Stimulated activated CD4-positive, alpha-beta T cell treated with anti-CD3 and anti-CD28 coated beads, TNF-alpha, amount 100 ng/mL, for 4 hours (primary cell): ENCODE measurements around the gene BUD31.
A peak's percentile ranks its signal among the peaks of the same experiment; 100 is the strongest.
"Not testable (repeated sequence)": the region's sequence is repeated elsewhere in the genome, so short reads cannot be mapped to it uniquely, and the experiment has no call there.

ENCODE experiments used
- DNase-seq, 3 experiments: peaks; one replicate each; pipeline ENCODE4 v3.0.0-alpha.2; 2020; ENCODE audit warnings: low read depth in 3 of 3

The BUD31 gene

DNA sequence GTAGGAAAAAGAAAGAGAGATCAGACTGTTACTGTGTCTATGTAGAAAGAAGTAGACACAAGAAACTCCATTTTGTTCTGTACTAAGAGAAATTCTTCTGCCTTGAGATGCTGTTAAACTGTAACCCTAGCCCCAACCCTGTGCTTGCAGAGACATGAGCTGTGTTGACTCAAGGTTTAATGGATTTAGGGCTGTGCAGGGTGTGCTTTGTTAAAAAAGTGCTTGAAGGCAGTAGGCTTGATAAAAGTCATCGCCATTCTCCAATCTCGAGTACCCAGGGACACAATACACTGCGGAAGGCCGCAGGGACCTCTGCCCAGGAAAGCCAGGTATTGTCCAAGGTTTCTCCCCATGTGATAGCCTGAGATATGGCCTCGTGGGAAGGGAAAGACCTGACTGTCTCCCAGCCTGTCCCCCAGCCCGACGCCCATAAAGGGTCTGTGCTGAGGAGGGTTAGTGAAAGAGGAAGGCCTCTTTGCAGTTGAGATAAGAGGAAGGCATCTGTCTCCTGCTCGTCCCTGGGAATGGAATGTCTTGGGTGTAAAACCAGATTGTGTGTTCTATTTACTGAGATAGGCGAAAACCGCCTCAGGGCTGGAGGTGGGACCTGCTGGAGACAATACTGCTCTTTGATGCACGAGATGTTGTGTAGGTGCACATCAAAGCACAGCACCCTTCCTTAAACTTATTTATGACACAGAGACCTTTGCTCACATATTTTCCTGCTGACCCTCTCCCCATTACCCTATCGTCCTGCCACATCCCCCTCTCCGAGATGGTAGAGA lies 23.2 kb downstream of the BUD31 start:
- not testable (repeated sequence) for DNase-seq

DNA sequence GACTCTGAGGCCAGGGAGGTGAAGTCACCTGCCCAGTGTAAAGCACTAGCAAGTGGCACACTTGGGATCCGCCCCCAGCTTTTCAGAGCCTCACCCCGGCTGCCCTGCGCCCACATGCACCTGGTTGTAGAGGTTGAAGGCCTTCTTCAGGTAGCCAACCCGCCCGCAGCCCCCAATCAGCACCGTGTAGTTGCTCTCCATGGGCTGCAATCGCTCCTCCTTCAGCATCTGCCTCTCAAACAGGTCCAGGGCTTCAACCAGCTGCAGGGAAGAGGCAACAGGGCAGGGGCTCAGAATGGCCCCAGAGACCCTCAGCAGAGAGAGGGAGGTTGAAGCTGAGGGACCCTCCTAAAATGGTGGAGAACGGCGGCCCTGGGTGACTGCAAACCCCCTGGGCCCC lies 24.4 kb downstream of the BUD31 start:
- DNase-seq, result no peak

DNA sequence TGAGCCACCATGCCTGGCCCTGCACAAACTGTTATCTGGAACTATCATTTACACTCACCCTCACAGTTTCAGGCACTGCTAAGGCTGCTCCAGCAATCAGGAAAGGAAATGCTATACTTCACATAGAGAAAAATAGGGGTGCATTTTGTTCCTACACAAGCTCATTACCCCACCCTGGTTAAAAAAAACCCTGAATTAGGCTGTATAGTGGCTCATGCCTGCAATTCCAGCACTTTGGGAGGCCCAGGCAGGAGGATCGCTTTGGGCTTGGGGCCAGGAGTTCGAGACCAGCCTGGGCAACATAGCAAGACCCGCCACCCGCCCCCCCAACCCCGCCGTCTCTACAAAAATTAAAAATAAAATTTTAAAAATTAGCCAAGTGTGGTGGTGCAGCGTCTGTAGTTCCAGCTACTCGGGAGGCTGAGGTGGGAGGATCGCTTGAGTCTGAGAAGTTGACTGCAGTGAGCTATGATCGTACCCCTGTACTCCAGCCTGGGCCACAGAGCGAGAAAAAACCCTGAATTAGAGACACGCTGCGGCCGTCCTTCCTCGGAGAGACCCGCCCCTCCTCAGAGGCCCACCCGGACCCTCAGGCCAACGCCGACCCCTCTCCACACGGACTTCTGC lies 29.3 kb downstream of the BUD31 start:
- DNase-seq, result no peak

DNA sequence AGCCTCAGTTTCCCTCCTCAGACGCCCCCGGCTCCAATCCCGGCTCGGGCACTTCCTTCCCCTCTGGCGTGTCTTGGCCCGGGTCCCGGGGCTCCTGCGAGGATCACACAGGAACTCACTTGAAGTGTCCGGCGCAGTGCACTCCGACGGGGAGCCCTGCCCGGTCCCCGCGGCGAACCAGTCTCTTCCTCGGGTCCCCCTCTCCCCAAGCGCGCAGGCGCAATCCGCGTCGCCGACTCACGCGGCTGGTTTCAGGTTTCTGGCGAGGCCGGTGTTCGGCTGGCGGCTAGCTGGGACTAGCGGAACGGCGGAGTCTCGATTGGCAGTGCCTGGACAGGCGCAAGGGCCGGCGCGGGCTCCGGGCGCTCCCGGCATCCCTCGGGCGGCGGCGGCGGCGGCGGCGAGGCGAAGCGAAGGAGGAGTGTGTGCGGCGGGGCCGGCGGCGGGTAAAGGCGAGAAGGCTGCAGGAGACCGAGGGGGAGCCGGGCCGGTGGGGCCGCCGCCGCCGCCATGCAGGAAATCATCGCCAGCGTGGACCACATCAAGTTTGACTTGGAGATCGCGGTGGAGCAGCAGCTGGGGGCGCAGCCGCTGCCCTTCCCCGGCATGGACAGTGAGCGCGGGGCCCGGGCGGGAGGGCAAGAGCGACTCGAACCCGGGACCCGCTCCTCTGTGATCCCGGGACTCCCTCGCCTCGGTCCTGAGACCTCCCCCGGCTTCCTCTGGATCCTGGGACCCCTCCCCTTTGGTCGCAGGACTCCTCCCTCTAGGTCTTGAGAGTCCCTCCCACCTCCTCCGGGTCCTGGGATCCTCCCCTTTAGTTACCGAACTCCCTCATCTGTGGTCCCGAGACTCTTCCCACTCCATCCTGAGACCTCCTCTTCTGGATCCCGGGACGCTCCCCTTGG lies 30.1 kb downstream of the BUD31 start, which contains the start of the genes CPSF4 and PTCD1:
CPSF4 (plus strand) TSS at position 371 of the 908 bp plus-strand sequence; CDS start at position 511, 140 bp downstream.
PTCD1 (minus strand) TSS at position 226 of the 908 bp plus-strand sequence. CDS start 3,556 bp downstream, outside the sequence.
- DNase-seq, result peak; percentile 83 to 89 (median 84)

DNA sequence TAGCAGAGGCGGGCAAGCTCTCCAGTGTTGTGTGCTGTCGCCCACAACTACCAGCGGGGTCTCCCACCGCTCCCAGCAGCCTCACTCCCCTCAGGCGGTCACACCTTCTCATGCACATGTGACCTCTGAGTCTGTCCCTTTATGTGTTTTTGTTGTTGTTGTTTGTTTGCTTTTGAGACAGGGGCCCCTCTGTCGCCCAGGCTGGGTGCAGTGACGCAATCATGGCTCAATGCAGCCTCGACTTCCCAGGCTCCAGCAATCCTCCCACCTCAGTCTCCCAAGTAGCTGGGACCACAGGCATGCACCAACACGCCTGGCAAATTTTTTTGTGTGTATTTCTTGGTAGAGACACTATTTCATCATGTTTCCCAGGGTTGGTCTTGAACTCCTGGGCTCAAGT lies 31.4 kb downstream of the BUD31 start:
- no peak for DNase-seq

DNA sequence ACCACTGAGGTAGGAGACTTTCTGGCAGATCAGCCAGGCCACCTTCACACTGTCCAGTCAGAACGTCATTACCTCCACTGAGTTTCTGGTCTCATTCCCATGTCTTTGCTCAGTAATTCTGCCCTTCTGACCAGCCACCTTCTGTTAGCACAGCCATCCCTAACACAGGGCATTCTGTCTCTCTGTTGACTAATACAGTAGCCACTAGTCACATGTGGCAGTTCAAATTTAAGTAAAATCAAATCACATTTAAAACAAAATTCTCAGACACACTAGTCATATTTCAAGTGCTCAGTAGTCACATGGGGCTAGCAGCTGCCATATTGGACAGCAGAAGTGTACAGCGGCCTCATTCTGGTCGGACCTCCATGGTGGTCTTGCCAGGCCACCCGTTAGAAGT lies 37.3 kb downstream of the BUD31 start:
- no peak for DNase-seq

DNA sequence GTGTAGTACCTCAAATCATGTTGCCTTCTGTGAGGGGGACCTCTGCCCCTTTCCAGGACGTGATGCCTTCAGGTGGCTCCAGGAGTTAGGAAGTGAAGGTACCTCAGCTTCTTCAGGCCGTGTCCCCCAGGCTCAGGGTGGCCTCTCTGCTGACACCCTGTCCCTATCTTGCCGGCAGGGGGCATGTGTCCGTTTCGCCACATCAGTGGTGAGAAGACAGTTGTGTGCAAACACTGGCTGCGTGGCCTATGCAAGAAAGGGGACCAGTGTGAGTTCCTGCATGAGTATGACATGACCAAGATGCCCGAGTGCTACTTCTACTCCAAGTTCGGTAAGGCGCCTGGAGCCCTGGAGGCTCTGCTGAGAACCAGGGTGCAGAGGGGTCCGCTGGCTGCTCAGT lies 39.2 kb downstream of the BUD31 start:
- DNase-seq, result no peak

DNA sequence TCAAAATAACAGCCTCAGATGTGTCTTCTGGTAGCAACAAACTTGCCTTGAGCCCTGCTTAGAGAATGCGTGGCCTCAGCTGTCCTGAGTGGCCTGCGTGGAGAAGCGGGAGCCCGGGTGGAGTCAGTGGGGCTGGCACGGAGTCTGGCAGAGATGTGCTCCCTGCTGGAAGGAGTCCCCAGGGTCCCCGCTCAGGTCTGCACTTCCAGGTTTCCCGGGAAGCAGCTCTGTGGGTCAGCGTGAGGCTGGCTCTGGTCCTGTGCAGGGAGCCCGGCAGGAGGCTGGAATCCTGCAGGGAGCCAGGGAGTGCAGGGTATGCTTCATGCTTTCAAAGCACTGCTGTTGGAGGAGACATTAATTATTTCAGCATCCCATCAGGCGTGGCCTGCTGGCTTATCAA lies 40.1 kb downstream of the BUD31 start:
- DNase-seq, result no peak

DNA sequence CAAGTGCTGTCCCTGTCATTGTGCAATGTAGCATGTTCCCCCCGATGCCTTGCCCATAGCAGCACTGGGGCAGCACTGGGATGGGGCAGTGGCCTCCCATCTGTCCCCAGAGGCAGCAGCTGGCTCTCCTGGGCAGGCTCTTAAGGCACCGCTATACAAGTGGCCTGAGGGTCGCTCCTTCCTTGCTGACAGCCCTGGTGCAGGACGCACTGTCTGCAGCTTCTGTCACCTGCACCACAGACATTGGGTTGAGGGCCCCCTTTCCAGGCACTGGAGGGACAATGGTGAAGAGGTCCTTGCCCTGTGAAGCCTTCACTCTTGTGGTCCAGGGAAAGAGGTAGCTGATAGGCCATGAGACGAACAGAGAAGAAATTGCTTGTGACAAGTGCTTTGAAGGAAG lies 40.6 kb downstream of the BUD31 start:
- DNase-seq, result no peak

DNA sequence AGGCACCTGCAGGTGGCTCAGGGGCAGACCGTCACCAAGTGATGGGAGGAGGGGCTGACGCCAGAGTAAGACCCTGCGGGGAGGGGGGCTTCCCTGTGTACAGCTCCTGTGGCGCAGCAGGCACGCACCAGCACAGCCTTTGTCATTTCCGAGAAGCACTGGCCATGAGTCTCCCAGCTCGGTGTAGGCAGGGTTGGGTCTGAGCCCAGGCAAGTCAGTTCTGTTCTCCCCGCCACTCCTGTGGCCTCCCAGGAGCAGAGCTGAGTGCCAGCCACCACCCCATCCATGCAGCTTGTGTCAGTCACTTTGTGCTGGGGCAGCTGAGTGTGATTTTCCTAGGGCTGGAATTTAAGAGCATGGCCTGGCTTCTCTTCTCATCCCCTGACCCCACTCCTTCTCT lies 43.2 kb downstream of the BUD31 start:
- no peak for DNase-seq

DNA sequence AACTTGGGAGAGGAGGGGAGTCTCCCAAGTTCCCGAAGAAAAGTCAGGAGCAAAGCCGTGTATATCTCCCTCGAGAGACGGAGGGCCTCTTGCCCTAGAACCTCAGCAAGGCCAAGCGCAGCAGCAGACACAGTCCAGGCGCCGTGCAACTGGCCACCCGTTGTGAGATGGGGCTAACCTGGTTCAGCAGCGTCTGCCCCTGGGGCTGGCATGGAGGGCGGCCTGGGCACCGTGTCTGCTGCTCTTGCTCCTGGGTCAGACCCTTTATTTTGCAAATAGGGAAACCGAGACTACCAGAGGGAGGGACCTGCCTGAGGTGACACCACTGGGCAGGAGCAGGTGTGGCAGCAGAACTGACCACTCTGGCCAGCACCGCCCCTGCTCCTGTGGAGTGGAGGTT lies 43.8 kb downstream of the BUD31 start:
- DNase-seq, result no peak

DNA sequence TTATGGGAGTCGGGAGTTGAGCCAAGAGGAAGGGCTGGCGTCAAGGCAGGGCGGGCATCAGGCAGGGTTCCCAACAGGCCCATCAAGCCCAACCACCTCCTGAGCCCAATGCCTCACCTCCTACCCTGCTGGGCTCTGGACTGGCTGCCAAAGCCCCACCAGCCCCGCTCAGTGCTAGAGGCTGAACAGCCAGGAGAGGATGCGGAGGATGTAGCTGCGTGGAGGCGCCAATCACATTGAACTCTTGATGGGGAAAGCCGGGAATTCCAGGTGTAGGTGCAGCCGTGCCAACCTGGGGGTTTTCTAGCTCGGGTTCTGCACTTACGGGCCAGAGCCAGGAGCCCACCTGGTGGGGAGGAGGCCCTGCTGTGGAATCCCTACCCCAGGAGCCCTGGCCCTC lies 44.3 kb downstream of the BUD31 start:
- DNase-seq, result no peak

DNA sequence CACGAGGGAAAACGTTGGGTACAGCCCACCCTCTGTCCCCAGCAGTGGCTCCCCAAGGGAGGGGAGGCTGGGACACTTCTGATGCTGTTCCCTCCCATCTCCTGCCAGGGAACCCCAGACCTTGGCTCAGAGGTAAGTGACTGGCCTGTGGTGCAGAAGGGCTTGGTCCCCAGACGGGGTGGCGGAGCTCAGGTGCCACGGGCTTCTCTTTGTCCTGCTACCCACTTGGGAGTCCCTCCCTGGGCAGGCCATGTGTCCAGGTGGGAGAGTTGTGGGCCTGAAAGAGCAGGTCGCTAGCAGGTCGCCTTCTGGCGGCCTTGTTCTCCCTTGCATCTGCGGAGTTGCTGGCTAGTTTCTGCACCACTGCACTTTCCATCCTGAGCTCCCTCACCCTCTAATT lies 47.1 kb downstream of the BUD31 start:
- DNase-seq, result no peak

DNA sequence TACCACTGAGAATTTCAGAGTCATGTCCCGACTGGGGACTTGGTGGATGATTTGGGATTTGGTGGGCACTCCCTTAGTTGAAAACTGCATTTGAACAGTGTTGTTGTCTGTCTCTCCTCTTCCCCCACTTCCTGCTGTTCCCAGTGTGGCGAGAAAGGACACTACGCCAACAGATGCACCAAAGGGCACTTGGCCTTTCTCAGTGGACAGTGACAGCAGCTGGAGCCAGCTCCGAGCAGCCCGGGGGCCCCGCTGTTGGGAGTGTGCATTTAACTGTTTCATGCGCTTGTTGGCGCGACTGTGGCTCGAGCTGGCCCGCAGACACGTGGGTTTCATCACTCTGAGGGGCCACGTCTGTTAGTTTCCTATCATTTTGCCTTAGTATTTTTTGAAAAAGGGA lies 47.5 kb downstream of the BUD31 start:
- no peak for DNase-seq

DNA sequence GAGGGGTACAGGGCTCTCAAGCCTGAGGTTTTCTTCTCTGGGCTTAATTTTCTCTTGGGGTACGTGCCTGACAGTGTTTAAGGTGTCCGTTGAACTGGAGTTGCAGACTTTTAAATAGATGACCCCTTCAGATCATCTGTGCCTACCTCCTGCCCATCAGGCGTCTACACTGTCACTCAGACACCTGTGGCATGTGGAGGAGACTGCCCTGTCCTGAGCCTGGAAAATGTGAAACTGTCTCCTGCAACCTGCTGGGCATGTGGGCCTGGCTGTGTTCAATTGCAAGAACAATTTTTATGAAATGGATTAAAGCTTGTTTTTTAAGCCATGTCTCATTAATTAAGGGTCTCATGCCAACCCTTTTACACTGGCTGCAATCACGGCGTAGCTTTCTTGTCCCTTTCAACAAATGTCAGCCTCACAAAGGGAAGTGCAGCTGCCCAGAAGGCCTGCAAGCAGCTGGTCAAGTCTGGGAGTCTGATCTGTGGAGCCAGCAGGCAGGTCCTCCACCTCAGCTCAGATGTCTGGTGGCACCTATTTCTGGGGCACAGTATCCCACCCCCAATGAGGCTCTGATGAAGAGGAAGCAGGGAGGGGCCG lies 48.4 kb downstream of the BUD31 start:
- no peak for DNase-seq

DNA sequence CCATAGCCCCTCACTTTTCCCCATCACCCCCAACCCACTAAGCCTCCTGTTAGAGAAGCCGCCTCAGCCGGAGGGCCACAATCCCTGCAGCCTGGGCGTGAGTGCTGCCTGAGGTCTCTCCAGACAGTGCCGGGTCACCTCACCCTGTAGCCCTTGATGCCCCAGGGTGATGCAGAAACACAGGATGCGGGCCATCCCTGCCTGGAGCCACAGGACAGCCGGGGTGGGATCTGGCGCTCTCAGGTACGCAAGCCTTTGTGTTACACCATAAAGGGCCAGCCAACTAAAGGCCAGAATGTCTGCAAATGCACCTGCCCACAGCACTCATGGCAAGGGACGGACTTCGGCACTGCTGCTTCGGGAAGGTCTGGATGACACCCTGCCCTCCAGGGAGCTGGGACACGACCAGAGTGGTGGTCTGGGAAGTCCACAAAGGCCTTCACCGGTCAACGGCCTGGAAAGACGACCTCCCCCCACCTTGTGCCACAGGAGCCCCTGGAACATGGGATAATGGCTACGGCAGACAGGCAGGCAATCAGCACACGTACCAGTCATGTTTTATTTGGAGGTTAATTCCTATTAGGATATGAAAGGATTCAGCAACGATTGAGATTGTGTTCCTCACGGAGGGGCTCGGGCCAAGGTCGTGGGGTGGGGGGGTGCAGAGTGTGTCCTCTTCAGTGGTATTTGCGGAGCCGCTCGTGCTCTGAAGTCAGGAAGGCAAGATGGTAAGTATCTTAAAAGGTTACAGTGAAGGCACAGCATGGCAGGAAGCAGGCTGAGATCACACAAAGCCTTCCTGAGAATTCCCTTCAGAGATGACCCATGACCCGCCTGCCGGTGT lies 49.1 kb downstream of the BUD31 start:
- DNase-seq, result no peak

DNA sequence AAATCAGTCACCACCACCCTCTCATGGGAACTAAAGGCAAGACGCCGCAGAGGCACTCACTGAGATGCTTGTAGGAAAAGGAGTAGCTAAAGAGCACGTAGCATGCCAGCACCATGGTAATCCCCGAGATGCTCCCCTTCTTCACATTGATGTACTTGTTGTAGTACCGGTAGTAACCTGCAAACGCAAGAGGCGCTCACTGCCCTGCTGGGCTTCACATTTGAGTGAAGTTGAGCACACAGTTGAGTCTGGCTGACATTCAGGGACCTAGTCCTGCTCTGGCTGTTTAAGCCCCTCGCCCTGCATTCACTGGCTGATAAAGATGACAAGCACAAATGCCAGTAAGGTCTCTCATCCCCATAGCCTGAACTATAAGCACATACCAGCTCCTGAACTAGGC lies 50.3 kb downstream of the BUD31 start:
- no peak for DNase-seq

DNA sequence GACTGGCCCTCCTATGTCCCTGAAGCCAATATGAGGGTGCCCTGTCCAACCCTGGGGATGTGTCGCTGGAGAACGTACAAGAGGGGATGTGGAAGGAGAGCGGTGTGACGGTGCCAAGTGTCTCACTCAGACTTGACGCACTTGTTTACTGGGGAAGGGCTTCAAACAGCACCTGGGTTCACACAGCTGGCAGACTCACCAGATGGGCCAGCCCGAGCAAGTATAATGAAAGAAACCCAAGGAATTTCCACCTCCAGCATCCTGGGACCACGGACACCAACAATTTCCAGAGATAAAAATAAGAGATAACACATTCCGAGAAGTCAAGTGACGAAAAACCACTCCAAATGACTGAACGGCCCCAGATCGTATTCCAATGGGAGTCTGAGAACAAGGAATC lies 51.9 kb downstream of the BUD31 start:
- no peak for DNase-seq

DNA sequence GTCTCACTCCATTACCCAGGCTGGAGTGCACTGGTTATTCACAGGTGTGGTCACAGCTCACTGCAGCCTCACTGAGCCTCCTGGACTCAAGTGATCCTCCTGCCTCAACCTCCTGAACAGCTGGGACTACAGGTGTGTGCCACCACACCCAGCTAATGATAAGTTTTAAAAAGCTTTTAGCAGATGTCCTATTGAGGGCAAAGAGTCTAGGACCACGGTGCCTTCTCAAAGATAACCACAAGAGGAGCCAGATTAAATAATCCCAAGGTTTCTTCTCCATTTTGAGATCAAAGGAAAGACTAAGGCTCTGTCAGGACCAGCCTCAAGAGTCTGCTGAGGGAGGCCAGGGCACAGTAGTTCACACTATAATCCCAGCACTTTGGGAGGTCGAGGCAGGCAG lies 52.5 kb downstream of the BUD31 start:
- DNase-seq, result no peak

DNA sequence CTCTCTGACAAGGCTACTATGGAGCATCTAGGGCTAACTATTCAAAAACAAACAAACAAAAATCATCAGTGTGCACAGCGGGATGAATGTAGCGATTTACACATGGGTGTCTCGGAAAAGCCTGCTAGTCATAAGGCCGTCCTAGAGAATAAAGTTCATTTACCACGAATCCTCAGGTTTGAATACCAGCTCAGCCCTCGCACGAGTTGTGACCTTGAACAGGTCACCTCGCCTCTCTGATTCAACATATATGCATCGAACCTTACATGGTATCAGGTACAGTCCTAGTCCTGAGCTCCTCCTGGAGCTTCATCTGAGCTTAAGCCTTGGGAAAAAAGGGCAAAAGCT lies 56.6 kb downstream of the BUD31 start:
- no peak for DNase-seq

DNA sequence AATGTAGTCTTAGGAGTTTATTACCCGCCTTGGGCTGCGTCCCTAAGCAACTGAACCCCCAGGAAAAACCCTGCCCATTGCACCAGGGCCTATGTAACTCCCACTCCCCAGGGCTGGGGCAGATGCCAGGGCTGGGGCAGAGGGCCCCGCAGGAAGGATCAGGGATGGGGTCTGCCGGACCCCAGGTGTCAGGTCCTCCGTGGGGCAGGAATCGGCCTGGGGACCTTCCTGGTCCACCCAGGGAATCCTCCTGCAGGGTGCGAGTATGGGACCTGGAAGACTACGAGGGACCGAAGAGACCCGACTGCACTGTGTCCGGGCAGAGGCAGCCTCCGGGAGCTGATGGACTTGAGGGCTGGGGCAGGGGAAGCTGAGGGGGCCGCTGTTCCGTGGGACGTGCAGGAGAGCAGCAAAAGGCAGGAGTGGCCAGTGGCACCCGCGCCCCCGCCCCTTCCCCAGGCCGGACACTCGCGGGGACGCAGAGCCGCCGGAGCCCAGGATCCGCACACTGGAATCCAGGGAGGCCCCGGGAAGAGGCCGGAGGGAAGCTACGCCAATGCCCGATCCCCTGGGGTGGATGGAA lies 59.7 kb downstream of the BUD31 start:
- DNase-seq, result no peak
